SH-SY5Y (cell line): Measurements from ENCODE around the gene LAMP5.

Experiments used
- GATA2 ChIP-seq: IDR thresholded peaks from 2 replicates; pipeline ENCODE4 v1.6.1; 2011; ENCODE audit warnings: mild to moderate bottlenecking, low read depth, low read length
- GATA3 ChIP-seq: IDR thresholded peaks from 2 replicates; pipeline ENCODE4 v1.6.1; 2011; ENCODE audit warnings: low read depth, mild to moderate bottlenecking, low read length, moderate library complexity

DNA sequence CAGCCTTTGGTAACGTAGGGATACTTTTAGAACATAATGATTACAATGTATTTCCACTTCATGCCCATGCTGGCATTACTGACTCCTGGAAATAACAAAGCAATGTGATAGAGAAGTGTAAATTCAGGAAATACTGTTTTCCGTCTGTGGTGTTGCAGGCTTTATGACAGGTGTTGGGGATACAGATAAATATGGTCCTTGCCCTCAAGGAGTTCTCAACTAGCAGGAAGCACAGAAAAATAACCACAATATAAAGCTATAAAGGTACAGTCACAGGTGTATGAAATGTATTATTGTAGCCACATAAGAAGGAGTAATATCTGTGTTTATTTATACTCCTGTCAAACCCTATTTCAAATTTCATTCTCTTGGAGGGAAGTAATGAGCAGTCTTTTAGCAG lies 12.9 kb upstream of the LAMP5 start:
- no peak for TF ChIP-seq GATA3
- no peak for TF ChIP-seq GATA2
